K562 (cell line): Measurements from ENCODE around the gene CSRNP3.

Experiments used
- KLF16 ChIP-seq: IDR thresholded peaks from 2 replicates; pipeline ENCODE4 v1.6.1; 2016; ENCODE audit warnings: antibody characterized with exemption
- POLR2AphosphoS5 ChIP-seq: IDR thresholded peaks from 2 replicates; pipeline ENCODE4 v1.6.1; 2011; ENCODE audit warnings: mild to moderate bottlenecking, low read depth, low read length, moderate library complexity; ENCODE audit not compliant: control insufficient read depth, insufficient read depth
- TF ChIP-seq, protein P1 (sequence below): sonication (generic); formaldehyde crosslinking; IDR thresholded peaks from 2 replicates; pipeline ENCODE4 v1.8.1; 2022; ENCODE audit warnings: missing genetic modification reagents
- TF ChIP-seq, protein P2 (sequence below), 2 experiments: fragments of 450-650 bp; IDR thresholded peaks; 2 replicates each; pipeline ENCODE4 v1.6.1; 2016
- TF ChIP-seq, protein P3 (sequence below), 3 experiments: IDR thresholded peaks in 2 of 3; conservative IDR thresholded peaks in 1 of 3; 2 replicates each; pipeline ENCODE4 v1.5.1; 2011 to 2012; ENCODE audit warnings: low read length in 3 of 3, mild to moderate bottlenecking in 3 of 3, control low read depth in 2 of 3, improper control_type of control experiment in 1 of 3, inconsistent platforms in 1 of 3, low read depth in 1 of 3, mixed read lengths in 1 of 3, moderate library complexity in 1 of 3; ENCODE audit not compliant: insufficient read depth in 2 of 3

DNA sequence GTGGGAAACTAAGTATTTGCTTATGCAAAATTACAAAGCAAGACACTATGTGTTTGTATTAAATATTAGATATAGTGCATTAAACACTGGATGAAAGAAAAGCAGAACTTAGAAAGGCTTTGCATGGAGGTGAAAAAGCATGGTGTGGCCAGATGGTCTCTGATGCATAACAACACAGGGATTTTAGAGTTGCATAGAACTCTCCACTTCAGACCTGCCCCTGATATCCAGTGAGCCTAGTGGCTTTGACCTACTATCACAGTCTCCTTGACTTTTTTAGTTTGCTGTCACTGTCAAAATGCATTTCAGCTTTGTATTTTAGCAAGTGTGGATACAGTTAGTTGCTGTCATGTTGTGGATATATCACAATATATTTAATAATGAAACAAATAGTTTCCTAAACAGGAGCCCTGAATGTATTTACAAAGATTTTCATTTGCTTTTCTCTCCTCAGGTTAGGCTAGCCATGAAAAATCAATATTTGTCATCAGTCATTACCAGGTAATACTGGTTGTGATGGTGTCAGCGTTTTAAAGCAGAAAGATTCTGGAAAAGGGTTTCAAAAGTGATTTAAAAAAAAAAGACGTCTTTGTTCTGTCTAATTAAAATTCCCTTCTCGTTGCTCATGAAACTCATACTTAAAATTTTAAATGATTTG is 5.2 kb downstream of the CSRNP3 start:
- TF ChIP-seq, protein P1, sequence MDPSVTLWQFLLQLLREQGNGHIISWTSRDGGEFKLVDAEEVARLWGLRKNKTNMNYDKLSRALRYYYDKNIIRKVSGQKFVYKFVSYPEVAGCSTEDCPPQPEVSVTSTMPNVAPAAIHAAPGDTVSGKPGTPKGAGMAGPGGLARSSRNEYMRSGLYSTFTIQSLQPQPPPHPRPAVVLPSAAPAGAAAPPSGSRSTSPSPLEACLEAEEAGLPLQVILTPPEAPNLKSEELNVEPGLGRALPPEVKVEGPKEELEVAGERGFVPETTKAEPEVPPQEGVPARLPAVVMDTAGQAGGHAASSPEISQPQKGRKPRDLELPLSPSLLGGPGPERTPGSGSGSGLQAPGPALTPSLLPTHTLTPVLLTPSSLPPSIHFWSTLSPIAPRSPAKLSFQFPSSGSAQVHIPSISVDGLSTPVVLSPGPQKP (CRISPR knock-in tag): no peak
- TF ChIP-seq POLR2AphosphoS5 (no peak), KLF16 (no peak)
- TF ChIP-seq, protein P2, sequence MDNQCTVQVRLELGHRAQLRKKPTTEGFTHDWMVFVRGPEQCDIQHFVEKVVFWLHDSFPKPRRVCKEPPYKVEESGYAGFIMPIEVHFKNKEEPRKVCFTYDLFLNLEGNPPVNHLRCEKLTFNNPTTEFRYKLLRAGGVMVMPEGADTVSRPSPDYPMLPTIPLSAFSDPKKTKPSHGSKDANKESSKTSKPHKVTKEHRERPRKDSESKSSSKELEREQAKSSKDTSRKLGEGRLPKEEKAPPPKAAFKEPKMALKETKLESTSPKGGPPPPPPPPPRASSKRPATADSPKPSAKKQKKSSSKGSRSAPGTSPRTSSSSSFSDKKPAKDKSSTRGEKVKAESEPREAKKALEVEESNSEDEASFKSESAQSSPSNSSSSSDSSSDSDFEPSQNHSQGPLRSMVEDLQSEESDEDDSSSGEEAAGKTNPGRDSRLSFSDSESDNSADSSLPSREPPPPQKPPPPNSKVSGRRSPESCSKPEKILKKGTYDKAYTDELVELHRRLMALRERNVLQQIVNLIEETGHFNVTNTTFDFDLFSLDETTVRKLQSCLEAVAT (IDR thresholded peaks at IDR 0.05): no peak
- TF ChIP-seq, protein P3, sequence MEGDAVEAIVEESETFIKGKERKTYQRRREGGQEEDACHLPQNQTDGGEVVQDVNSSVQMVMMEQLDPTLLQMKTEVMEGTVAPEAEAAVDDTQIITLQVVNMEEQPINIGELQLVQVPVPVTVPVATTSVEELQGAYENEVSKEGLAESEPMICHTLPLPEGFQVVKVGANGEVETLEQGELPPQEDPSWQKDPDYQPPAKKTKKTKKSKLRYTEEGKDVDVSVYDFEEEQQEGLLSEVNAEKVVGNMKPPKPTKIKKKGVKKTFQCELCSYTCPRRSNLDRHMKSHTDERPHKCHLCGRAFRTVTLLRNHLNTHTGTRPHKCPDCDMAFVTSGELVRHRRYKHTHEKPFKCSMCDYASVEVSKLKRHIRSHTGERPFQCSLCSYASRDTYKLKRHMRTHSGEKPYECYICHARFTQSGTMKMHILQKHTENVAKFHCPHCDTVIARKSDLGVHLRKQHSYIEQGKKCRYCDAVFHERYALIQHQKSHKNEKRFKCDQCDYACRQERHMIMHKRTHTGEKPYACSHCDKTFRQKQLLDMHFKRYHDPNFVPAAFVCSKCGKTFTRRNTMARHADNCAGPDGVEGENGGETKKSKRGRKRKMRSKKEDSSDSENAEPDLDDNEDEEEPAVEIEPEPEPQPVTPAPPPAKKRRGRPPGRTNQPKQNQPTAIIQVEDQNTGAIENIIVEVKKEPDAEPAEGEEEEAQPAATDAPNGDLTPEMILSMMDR (IDR thresholded peaks at IDR 0.05 in 2 of 3, conservative IDR thresholded peaks at IDR 0.05 in 1 of 3; ENCODE audit: insufficient read depth in 2 of 3, low read depth in 1 of 3, low read length in 3 of 3): no peak
